Measurements from ENCODE around the gene CSNK1D. TPM values are rescaled to one million over a fixed set of nuclear protein-coding genes. Genes with fewer than 3 reads are reported as not detected.
"Not testable (repeated sequence)": the region's sequence is repeated elsewhere in the genome, so short reads cannot be mapped to it uniquely, and the experiment has no call there.

Gene CSNK1D
- total and polyA plus RNA-seq, 4 donors, result 72.7 to 160 (median 123) TPM

- Histone ChIP-seq H3K9me3 (ENCODE audit: control insufficient read depth in 4 of 4, insufficient read depth in 3 of 4, low read length in 3 of 4) (no peaks in the 10 kb centered on the region), H3K4me3 (no peak overlapping the region), H3K9ac (ENCODE audit: insufficient read depth in 1 of 2, low read length in 2 of 2) (no peak overlapping the region), H3K4me1 (ENCODE audit: control insufficient read depth in 5 of 5, insufficient read depth in 5 of 5, low read length in 5 of 5) (no peaks in the 10 kb centered on the region), H3K36me3 (ENCODE audit: control insufficient read depth in 4 of 4, insufficient read depth in 4 of 4, low read length in 4 of 4) (peaks cover 25 to 68% (median 60%) of the 10 kb centered on the region in 4 donors), H3K27me3 (ENCODE audit: control insufficient read depth in 3 of 3, insufficient read depth in 3 of 3, low read length in 2 of 3) (no peaks in the 10 kb centered on the region), H3K27ac (ENCODE audit: low read depth in 1 of 2, low read length in 1 of 2) (no peak overlapping the region)
- TF ChIP-seq CTCF (IDR thresholded peaks at IDR 0.05; ENCODE audit: control extremely low read depth, extremely low read depth), result no peak
- DNase-seq (no peak), ATAC-seq (ENCODE audit: insufficient read depth, low FRiP score) (no peak)
- 96% methylated on average over 14 of the region's 14 CpGs for WGBS, 2 donors
Measured at GRCh38 chr17:82256242-82256885, 17.1 kb downstream of the CSNK1D start.

- no peak overlapping the region for H3K4me3 ChIP-seq
- peaks cover 29 to 69% (median 60%) of the 10 kb centered on the region in 4 donors for H3K36me3 ChIP-seq (ENCODE audit: control insufficient read depth in 4 of 4, insufficient read depth in 4 of 4, low read length in 4 of 4)
- ATAC-seq (ENCODE audit: insufficient read depth, low FRiP score), result no peak
- H3K4me1 ChIP-seq (ENCODE audit: control insufficient read depth in 5 of 5, insufficient read depth in 5 of 5, low read length in 5 of 5), result no peaks in the 10 kb centered on the region
- no peak for TF ChIP-seq CTCF (IDR thresholded peaks at IDR 0.05; ENCODE audit: control extremely low read depth, extremely low read depth)
- H3K27ac ChIP-seq (ENCODE audit: low read depth in 1 of 2, low read length in 1 of 2), result no peak overlapping the region
- H3K9me3 ChIP-seq (ENCODE audit: control insufficient read depth in 4 of 4, insufficient read depth in 3 of 4, low read length in 3 of 4), result no peaks in the 10 kb centered on the region
- DNase-seq, result no peak
- 86 to 91% methylated on average over 15 of the region's 15 CpGs for WGBS, 2 donors
- H3K9ac ChIP-seq (ENCODE audit: insufficient read depth in 1 of 2, low read length in 2 of 2), result no peak overlapping the region
- H3K27me3 ChIP-seq (ENCODE audit: control insufficient read depth in 3 of 3, insufficient read depth in 3 of 3, low read length in 2 of 3), result no peaks in the 10 kb centered on the region
Measured at GRCh38 chr17:82255402-82255972, 18.0 kb downstream of the CSNK1D start.

GRCh38 chr17:82254746-82255145 is 18.8 kb downstream of the CSNK1D start:
- WGBS, 2 donors, result 98 to 100% methylated on average over 33 of the region's 33 CpGs
- not testable (repeated sequence) for H3K27me3 ChIP-seq (ENCODE audit: control insufficient read depth in 3 of 3, insufficient read depth in 3 of 3, low read length in 2 of 3); H3K27ac ChIP-seq (ENCODE audit: low read depth in 1 of 2, low read length in 1 of 2); H3K9ac ChIP-seq (ENCODE audit: insufficient read depth in 1 of 2, low read length in 2 of 2); H3K4me1 ChIP-seq (ENCODE audit: control insufficient read depth in 5 of 5, insufficient read depth in 5 of 5, low read length in 5 of 5); DNase-seq; H3K4me3 ChIP-seq; H3K9me3 ChIP-seq (ENCODE audit: control insufficient read depth in 4 of 4, insufficient read depth in 3 of 4, low read length in 3 of 4); ATAC-seq (ENCODE audit: insufficient read depth, low FRiP score)
- peaks cover 35 to 70% (median 58%) of the 10 kb centered on the region in 4 donors for H3K36me3 ChIP-seq (ENCODE audit: control insufficient read depth in 4 of 4, insufficient read depth in 4 of 4, low read length in 4 of 4)

- not testable (repeated sequence) for H3K4me1 ChIP-seq (ENCODE audit: control insufficient read depth in 5 of 5, insufficient read depth in 5 of 5, low read length in 5 of 5); H3K9ac ChIP-seq (ENCODE audit: insufficient read depth in 1 of 2, low read length in 2 of 2); H3K27me3 ChIP-seq (ENCODE audit: control insufficient read depth in 3 of 3, insufficient read depth in 3 of 3, low read length in 2 of 3); DNase-seq; ATAC-seq (ENCODE audit: insufficient read depth, low FRiP score); H3K4me3 ChIP-seq; H3K27ac ChIP-seq (ENCODE audit: low read depth in 1 of 2, low read length in 1 of 2); H3K9me3 ChIP-seq (ENCODE audit: control insufficient read depth in 4 of 4, insufficient read depth in 3 of 4, low read length in 3 of 4)
- peaks cover 42 to 70% (median 57%) of the 10 kb centered on the region in 4 donors for H3K36me3 ChIP-seq (ENCODE audit: control insufficient read depth in 4 of 4, insufficient read depth in 4 of 4, low read length in 4 of 4)
- WGBS, 2 donors, result 97 to 98% methylated on average over 39 of the region's 39 CpGs
Measured at GRCh38 chr17:82254096-82254495, 19.4 kb downstream of the CSNK1D start.
